ENCODE data around the gene RXFP4.
A peak's percentile ranks its signal among the peaks of the same experiment; 100 is the strongest.

Gene RXFP4

DNA sequence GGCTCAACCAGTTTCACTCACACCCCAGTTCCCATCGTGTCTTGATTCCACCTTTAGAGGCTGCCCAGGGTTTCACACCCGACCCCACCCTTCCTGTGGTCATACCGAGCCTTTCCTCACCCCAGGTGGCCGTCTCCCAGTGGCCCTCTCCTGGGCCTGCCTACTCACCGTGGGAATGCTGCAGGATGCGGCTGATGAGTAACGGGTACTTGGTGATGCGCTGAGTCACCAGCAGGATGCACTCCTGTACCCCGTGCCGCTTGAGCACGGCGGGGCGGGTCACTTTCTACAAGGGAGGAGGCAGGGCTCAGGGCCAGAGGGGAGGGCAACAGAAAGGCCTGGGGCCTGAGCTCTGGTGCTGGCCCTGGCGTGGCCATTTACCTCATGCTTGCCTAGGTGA, 20.5 kb downstream of the RXFP4 start:
- no peak for DNase-seq

DNA sequence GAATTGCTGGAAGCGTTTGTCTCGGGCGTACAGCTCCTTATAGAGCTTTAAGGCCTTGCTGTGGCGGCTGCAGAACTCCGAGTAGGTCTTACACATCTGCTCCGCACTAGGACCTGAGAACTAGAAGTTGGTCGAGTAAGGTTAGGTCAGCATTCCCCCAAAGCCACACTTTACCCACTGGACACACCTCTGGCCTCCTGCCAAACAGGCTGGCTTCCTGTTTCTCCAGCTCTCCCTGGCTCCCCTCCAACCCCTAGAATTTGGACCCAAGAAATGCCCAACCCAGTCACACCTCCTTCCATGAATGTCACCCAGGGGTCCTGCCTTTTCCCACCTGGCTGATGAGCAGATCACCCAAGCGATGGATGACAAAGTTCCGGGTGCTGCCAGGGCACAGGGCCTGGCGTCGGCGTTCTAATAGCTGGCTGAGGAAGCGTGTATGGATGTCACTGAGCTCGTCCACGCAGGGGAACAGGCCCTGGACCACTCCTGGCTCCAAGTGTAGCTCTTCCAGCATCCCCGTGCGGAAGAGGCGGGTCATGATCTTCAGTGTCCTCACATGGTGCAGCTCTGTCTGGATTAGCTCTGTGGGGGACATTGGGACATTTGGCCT, 21.3 kb downstream of the RXFP4 start:
- DNase-seq, result no peak

DNA sequence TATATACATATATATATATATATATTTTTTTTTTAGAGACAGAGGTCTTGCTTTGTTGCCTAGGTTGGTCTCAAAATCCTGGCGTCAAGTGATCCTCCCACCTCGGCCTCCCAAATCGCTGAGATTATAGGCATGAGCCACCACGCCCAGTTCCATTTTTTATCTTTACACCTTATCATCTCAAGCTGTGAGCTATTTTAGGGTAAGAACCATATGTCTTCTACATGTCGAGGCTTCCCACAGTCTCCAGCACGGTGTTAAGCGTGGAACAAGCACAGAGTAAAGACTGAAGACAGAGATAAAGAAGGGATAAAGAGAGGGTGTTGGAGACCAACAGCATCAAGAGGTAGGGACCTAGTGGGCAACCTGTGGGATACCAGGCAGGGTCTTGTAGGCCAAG, 22.8 kb downstream of the RXFP4 start:
- no peak for DNase-seq

GRCh38 chr1:155966135-155966534, 24.7 kb downstream of the RXFP4 start:
- no peak for DNase-seq

DNA sequence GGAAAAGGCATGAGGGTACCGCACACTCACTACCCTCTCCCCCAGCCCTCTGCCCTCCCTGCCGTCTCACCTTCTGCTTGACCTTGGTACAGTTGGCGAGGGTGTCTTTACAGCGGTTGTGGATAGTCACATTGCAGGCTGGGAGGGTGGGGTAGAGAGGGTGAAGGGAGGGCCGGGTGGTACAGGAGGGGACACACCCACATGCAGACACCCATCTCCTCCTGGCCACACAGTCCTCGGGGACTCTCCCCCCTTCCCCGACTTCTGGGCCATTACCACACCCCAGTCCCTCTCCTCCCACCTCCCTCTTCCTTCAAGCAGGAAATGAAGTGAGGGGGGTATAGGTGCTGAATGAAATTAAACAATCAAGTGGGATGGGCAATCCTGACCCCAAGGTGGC, 25.3 kb downstream of the RXFP4 start:
- no peak for DNase-seq

GRCh38 chr1:155967341-155968050, 26.1 kb downstream of the RXFP4 start:
- no peak for DNase-seq

GRCh38 chr1:155968051-155968400, 26.6 kb downstream of the RXFP4 start:
- DNase-seq, result no peak

DNA sequence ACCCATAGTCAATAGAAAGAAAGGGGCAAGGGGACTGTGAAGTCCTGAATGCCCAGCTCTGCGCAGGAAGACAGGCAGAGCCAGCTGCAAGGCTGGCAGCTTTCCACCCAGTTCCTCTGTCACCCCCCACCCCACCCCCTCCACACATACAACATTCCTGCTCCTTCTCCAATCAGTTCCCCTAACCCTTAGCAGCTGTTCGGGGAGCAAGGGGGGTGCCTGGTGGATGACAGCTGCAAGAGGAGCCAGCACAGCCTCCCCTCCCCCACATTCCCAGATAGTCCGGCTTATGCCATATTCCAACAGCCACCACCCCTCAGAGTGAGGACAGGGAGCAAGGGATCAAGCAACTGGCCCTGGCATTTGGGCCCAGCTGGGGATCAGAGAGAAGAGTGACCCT, 27.2 kb downstream of the RXFP4 start:
- DNase-seq, result peak; percentile 86

GRCh38 chr1:155969377-155969791, 27.9 kb downstream of the RXFP4 start:
- no peak for DNase-seq

GRCh38 chr1:155970531-155971167, 29.2 kb downstream of the RXFP4 start:
- DNase-seq, result no peak

DNA sequence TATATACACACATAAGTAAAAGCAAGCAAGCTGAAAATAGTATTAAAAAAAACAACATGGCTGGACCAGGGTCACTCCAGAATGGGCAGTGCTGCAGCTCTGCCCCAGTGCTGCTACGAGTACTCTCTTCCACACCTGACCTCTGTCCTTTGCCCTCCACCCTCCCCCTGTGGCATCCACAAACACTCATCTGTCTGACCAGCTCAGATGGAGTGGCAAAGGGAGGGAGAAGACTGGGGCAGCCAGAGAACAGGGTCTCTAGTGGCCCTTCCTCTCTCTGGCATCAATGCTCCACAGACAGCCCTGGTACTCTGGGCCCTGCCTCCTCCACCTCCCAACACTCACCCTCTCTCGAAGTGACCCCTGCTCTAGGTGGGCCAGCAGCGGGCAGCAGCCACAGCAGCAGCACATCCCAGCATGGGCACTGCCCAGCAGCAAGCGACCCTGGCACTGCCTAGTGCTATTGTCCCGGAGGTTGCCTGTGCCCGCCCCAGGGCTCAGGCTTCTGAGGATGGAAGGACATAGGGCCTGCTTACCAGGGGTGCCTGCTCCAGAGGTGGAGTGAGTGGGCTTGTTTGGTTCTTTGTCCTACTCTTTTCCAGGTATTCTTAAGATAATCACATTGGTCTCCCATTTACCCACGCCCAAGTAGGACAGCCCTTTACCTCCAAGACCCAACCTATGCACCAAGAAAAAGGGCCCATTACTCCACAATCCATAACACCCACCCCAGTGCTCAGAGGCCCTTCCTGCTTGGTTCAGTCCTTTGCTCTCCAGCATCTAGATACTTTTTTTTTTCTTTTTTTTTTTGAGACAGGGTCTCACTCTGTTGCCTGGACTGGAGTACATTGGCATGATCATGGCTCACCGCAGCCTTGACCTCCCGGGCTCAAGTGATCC, 30.7 kb downstream of the RXFP4 start:
- no peak for DNase-seq

DNA sequence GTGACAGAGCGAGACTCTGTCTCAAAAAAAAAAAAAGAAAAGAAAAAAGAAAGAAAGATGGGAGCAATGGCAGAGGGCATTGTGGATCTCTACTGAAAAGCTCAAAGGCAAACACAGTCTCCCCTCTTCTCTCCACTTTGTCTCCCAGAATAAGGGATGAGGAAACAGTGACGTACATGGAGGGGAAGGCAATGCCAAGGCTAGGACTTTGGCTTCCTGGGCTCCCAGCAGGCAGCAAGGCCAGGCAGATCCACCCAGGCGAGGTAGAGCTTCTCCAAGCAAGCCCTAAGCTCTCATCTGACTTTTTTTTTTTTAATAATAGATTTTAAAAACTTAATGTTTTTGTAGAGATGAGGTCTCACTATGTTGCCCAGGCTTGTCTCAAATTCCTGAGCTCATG, 32.3 kb downstream of the RXFP4 start:
- no peak for DNase-seq

DNA sequence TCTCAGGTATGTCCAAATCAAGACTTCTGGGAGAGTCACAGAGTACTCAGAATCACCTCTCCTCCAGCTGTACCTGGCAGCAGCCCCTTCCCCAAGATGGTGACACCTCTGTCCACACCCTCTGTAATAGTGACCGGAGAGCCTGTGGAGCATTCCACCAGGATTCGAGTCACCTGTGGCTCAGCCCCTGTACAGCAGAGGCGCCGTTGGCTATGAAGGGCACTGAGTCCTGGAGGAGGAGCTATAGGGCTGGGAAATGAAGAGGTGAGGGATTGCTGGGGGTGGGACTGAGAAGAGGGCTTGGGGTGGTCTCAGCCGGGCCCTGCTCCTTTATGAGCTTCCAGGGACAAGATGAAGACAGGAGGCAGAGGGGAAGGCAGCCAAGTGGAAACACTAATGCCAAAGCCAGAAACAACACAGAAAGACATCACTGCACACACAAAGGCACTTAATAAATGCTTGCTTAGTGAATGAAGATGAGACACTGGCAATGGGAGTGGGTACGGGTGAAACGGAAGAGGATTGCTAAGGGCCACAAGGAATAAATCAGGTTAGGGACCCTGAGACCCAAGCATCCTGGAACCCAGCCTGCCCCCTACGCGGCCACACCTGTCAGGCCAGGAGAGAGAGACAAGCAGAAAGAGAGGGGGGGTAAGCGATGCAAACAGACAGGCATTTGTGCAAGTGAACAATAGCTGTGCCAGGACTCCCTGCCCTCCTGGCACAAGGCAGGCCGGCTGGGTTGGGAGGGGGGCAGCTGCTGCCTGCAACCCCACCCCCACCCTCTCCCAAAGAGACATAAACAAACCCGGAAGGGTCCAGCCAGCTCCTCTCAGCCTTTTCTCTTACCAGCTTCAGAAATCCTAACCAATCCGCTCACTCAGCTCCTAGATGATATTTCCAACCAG, 33.0 kb downstream of the RXFP4 start:
- DNase-seq, result no peak

DNA sequence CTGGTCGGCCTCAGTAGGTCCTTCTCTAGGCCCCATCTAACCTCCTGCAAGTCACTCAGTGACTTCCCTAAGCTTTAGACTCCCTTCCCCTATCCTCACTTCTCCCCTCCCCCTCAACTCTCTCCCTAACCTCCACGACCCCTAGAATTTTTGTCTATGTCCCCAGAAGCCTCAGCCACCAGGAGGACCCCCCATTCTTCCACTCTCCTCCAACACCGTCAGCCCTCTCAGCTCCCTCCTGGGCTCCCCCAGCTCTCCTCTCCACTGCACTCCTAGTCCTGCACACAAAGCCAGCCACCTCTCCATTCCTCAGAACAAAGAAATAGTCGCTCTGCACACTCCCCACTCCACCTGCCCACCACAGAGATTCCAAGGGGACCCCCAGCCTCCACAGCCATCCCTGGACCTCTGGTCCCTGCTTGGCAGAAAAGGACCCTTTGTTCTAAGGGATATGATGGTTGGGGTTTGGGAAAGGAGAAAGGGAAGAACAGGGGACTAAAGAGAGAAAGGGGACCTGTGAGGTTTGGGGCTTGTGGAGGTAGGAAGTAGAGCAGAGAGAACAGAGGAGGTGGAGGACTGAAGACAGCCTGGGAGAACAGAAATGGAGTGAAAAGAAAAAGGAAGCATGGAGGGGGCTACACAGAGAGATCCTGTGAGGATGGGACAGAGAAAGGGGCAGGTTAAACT, 34.1 kb downstream of the RXFP4 start:
- DNase-seq, result no peak

DNA sequence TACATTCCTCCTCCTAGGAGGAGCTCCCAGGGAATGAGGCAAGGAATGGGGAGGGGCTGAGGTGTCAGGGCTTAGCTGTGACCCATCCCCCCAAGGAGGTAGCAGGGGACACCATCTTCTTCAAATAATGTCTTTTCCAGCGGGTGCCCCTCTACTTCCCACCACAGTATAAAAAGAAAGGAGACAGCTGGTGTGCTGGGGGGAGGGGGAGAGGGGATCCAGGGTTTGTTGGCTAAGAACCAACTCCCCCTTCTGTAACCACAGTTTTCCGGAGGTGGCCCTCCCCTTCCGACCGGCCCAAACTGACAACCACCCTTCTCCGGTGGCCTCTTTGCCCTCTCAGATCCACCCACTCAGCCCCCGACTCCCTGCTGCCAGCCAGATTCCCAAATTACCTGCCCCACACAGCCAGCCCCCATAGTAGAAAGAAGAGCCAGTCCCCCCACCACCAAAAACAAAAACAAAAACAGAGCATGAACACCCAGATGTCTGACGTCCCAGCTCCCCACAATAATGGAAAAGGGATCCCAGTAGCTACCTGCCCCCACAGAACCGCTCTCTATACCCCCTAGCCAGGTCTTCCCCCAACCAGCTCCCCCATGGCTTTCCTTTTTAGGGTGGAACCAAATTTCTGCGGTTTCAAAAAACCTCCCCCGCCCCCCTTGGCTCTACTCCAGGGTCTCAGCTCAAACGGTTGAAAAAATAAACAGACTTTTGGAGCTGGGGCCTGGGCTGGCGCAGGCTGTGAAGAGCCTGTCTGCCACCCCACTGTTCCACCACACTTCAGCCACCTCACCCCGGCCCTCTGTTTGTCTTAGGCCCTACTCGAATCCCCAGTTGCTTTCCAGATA, 34.8 kb downstream of the RXFP4 start:
- DNase-seq, result peak; percentile 88

- DNase-seq, result no peak
Measured at GRCh38 chr1:155976913-155977689, 35.7 kb downstream of the RXFP4 start.

- DNase-seq, result peak; percentile 75
Measured at GRCh38 chr1:155977690-155978324, 36.4 kb downstream of the RXFP4 start.

GRCh38 chr1:155978325-155978972, 37.0 kb downstream of the RXFP4 start, which contains the start of gene ARHGEF2:
ARHGEF2 (minus strand) TSS chr1:155978547; CDS start chr1:155978427, 120 bp downstream.
- peak; percentile 84 for DNase-seq
